Activated naive CD4-positive, alpha-beta T cell treated with anti-CD3 and anti-CD28 coated beads, Interleukin-2, amount 10 ng/mL, durations not matched to agents 7 days and 5 days (primary cell): ENCODE data around the gene GSK3A.

Source experiments
- CTCF ChIA-PET: fragments of 350-600 bp; sonication (Branson Sonifier 250); formaldehyde crosslinking; loops from one replicate; lab custom pipeline; 2021; ENCODE audit warnings: antibody characterized with exemption; lab: Charles Lee
- DNase-seq: peaks from one replicate; pipeline ENCODE4 v3.0.0-alpha.2; 2020
- H3K27ac Mint-ChIP-seq: one replicate; pipeline ENCODE4 v1.8.0; 2021; ENCODE audit warnings: mild to moderate bottlenecking, moderate library complexity, mixed read lengths
- H3K27me3 Mint-ChIP-seq: one replicate; pipeline ENCODE4 v1.8.0; 2021; ENCODE audit warnings: mild to moderate bottlenecking, mixed read lengths
- H3K36me3 Mint-ChIP-seq: one replicate; pipeline ENCODE4 v1.8.0; 2021; ENCODE audit warnings: mixed read lengths
- H3K4me1 Mint-ChIP-seq: one replicate; pipeline ENCODE4 v1.8.0; 2021; ENCODE audit warnings: mixed read lengths
- H3K4me3 Mint-ChIP-seq: one replicate; pipeline ENCODE4 v1.8.0; 2021; ENCODE audit warnings: mild to moderate bottlenecking, moderate library complexity, mixed read lengths
- H3K9me3 Mint-ChIP-seq: one replicate; pipeline ENCODE4 v1.8.0; 2021; ENCODE audit warnings: mixed read lengths

Gene GSK3A

GRCh38 chr19:42284591-42285341 is 42.4 kb upstream of the GSK3A start:
- H3K36me3 Mint-ChIP-seq, result peaks cover 17% of the 10 kb centered on the region
- CTCF ChIA-PET, result interaction anchor here (1.4 to 1.7 kb wide), 3 partner anchors 12 to 68 kb away, joined by 3 to 5 read pairs (median 4); no protein-coding TSS in a partner anchor
- H3K4me3 Mint-ChIP-seq, result peak overlapping the region; percentile 86
- peaks cover 20% of the 10 kb centered on the region for H3K4me1 Mint-ChIP-seq
- DNase-seq, result peak; percentile 49
- H3K27me3 Mint-ChIP-seq, result no peaks in the 10 kb centered on the region
- H3K9me3 Mint-ChIP-seq, result no peaks in the 10 kb centered on the region
- peak overlapping the region; percentile 90 for H3K27ac Mint-ChIP-seq

GRCh38 chr19:42284066-42284501 is 41.7 kb upstream of the GSK3A start:
- Mint-ChIP-seq H3K9me3 (no peaks in the 10 kb centered on the region), H3K36me3 (peaks cover 19% of the 10 kb centered on the region), H3K27me3 (no peaks in the 10 kb centered on the region), H3K4me3 (no peak overlapping the region), H3K4me1 (peaks cover 27% of the 10 kb centered on the region), H3K27ac (no peak overlapping the region)
- CTCF ChIA-PET, result interaction anchor here (1.7 kb wide), 1 partner anchor 40 kb away, joined by 4 read pairs; no protein-coding TSS in a partner anchor
- DNase-seq, result peak; percentile 83

GRCh38 chr19:42283188-42284065 is 41.0 kb upstream of the GSK3A start:
- no peaks in the 10 kb centered on the region for H3K9me3 Mint-ChIP-seq
- H3K27ac Mint-ChIP-seq, result no peak overlapping the region
- DNase-seq, result peak; percentile 97
- no peaks in the 10 kb centered on the region for H3K27me3 Mint-ChIP-seq
- CTCF ChIA-PET, result interaction anchor here (1.0 kb wide), 1 partner anchor 15 kb away, joined by 3 read pairs; no protein-coding TSS in a partner anchor
- H3K4me3 Mint-ChIP-seq, result no peak overlapping the region
- peaks cover 34% of the 10 kb centered on the region for H3K4me1 Mint-ChIP-seq
- H3K36me3 Mint-ChIP-seq, result peaks cover 21% of the 10 kb centered on the region

- Mint-ChIP-seq H3K36me3 (peaks cover 18% of the 10 kb centered on the region), H3K9me3 (no peaks in the 10 kb centered on the region), H3K4me1 (peaks cover 37% of the 10 kb centered on the region), H3K27me3 (no peaks in the 10 kb centered on the region), H3K27ac (no peak overlapping the region), H3K4me3 (peak overlapping the region; percentile 71)
- CTCF ChIA-PET, result interaction anchor here (1.0 kb wide), 1 partner anchor 16 kb away, joined by 3 read pairs; no protein-coding TSS in a partner anchor
- DNase-seq, result no peak
Measured at GRCh38 chr19:42282819-42283187, 40.4 kb upstream of the GSK3A start.

- H3K4me3 Mint-ChIP-seq, result peak overlapping the region; percentile 71
- peaks cover 39% of the 10 kb centered on the region for H3K4me1 Mint-ChIP-seq
- H3K27me3 Mint-ChIP-seq, result no peaks in the 10 kb centered on the region
- no peak for DNase-seq
- peaks cover 15% of the 10 kb centered on the region for H3K36me3 Mint-ChIP-seq
- H3K27ac Mint-ChIP-seq, result no peak overlapping the region
- H3K9me3 Mint-ChIP-seq, result no peaks in the 10 kb centered on the region
- CTCF ChIA-PET, result interaction anchor here (0.6 to 1.0 kb wide), 2 partner anchors 12 to 17 kb away, joined by 3 read pairs; no protein-coding TSS in a partner anchor
Measured at GRCh38 chr19:42281827-42282762, 39.7 kb upstream of the GSK3A start.

GRCh38 chr19:42281146-42281826 is 38.9 kb upstream of the GSK3A start:
- DNase-seq, result peak; percentile 51
- CTCF ChIA-PET, result interaction anchor here (0.6 kb wide), 1 partner anchor 11 kb away, joined by 3 read pairs; no protein-coding TSS in a partner anchor
- H3K4me3 Mint-ChIP-seq, result peak overlapping the region; percentile 71
- no peaks in the 10 kb centered on the region for H3K27me3 Mint-ChIP-seq
- no peak overlapping the region for H3K27ac Mint-ChIP-seq
- H3K9me3 Mint-ChIP-seq, result no peaks in the 10 kb centered on the region
- peaks cover 46% of the 10 kb centered on the region for H3K4me1 Mint-ChIP-seq
- H3K36me3 Mint-ChIP-seq, result peaks cover 15% of the 10 kb centered on the region

- Mint-ChIP-seq H3K36me3 (peaks cover 10% of the 10 kb centered on the region), H3K9me3 (no peaks in the 10 kb centered on the region), H3K4me3 (peak overlapping the region; percentile 71), H3K4me1 (peaks cover 46% of the 10 kb centered on the region), H3K27me3 (no peaks in the 10 kb centered on the region), H3K27ac (no peak overlapping the region)
- CTCF ChIA-PET, result interaction anchor here (1.9 to 5.0 kb wide), 4 partner anchors 14 to 149 kb away, joined by 6 to 57 read pairs (median 18); partner anchors contain the start of genes GSK3A and POU2F2
- DNase-seq, result no peak
Measured at GRCh38 chr19:42280815-42281145, 38.4 kb upstream of the GSK3A start.

GRCh38 chr19:42279902-42280814 is 37.8 kb upstream of the GSK3A start:
- Mint-ChIP-seq H3K4me3 (peak overlapping the region; percentile 83), H3K9me3 (no peaks in the 10 kb centered on the region), H3K27me3 (no peaks in the 10 kb centered on the region), H3K27ac (peak overlapping the region; percentile 83), H3K4me1 (peaks cover 45% of the 10 kb centered on the region), H3K36me3 (peaks cover 12% of the 10 kb centered on the region)
- CTCF ChIA-PET, result interaction anchor here (0.7 to 5.0 kb wide), 20 partner anchors 10 to 171 kb away, joined by 3 to 57 read pairs (median 6); partner anchors contain the start of genes CIC, ERF, GSK3A and POU2F2
- peak; percentile 92 for DNase-seq

- CTCF ChIA-PET, result interaction anchor here (0.7 to 5.0 kb wide), 23 partner anchors 9 to 170 kb away, joined by 3 to 57 read pairs (median 5); partner anchors contain the start of genes CIC, ERF, GSK3A and POU2F2
- H3K9me3 Mint-ChIP-seq, result no peaks in the 10 kb centered on the region
- H3K27me3 Mint-ChIP-seq, result no peaks in the 10 kb centered on the region
- H3K36me3 Mint-ChIP-seq, result peaks cover 19% of the 10 kb centered on the region
- H3K4me1 Mint-ChIP-seq, result peaks cover 48% of the 10 kb centered on the region
- no peak for DNase-seq
- peak overlapping the region; percentile 83 for H3K27ac Mint-ChIP-seq
- H3K4me3 Mint-ChIP-seq, result peak overlapping the region; percentile 83
Measured at GRCh38 chr19:42279155-42279901, 36.9 kb upstream of the GSK3A start.

- no peak for DNase-seq
- Mint-ChIP-seq H3K27me3 (no peaks in the 10 kb centered on the region), H3K36me3 (peaks cover 22% of the 10 kb centered on the region), H3K4me3 (peak overlapping the region; percentile 83), H3K9me3 (no peaks in the 10 kb centered on the region), H3K27ac (peak overlapping the region; percentile 31), H3K4me1 (peaks cover 49% of the 10 kb centered on the region)
- CTCF ChIA-PET, result interaction anchor here (0.7 to 5.0 kb wide), 18 partner anchors 9 to 170 kb away, joined by 3 to 57 read pairs (median 6); partner anchors contain the start of genes CIC, GSK3A and POU2F2
Measured at GRCh38 chr19:42278452-42279154, 36.2 kb upstream of the GSK3A start.
